ENCODE results near the gene RSRC1.
"Not testable (repeated sequence)": the region's sequence is repeated elsewhere in the genome, so short reads cannot be mapped to it uniquely, and the experiment has no call there.

Gene RSRC1

DNA sequence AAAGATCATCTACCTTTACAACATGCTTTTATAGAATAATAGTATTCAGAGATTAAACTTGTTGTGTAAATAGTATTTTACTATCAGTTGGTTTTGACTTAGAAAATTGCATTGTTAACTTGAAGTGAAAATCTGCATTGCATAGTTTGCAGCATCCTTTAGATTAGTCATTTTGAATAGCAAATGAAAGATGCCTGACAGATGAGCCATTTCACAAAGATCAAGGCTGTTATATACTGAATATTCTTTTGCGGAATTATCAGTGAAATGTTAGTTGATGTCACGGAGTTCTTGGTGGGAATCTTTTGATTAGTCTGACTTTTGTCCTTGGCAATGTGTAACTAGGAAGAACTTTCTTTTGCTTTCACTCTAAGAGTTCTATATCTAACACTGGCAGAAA lies 24.5 kb downstream of the RSRC1 start:
- no peak for DNase-seq

DNA sequence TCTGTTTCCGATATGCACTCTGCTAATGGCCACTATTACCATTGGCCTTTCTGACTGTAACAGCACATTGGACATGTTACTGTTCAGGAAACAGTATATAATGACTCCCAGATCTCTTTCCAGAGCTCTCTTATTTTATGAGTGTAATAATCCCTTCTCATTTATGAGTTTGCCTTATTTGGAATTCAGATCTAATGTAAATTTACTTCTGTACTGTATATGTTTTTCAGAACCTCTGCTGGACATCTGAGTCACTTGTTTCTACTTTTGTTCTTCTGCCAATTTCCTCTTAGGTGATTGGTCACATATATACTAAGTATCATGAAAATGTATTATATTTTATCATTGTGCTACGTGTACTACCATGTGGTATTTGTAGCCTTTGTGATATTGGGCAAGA lies 30.5 kb downstream of the RSRC1 start:
- no peak for DNase-seq

DNA sequence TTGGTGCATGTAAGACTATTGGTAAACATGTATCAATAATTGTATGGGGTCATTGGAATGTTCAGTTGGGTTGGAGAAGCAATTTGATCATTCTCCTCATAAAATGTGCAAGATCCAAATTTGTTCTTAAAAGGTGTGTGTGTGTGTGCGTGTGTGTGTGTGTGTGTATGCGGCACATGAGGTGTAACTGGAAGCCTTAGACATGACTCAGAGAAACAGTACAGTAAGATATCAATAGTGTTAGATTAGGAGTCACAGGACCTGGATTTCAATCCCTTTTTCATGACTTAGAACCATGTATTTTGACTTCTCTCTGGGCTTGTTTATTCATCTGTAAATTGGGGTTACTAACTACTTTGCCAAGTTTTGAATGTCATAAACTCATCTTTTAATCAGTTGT lies 38.3 kb downstream of the RSRC1 start:
- DNase-seq: no peak

DNA sequence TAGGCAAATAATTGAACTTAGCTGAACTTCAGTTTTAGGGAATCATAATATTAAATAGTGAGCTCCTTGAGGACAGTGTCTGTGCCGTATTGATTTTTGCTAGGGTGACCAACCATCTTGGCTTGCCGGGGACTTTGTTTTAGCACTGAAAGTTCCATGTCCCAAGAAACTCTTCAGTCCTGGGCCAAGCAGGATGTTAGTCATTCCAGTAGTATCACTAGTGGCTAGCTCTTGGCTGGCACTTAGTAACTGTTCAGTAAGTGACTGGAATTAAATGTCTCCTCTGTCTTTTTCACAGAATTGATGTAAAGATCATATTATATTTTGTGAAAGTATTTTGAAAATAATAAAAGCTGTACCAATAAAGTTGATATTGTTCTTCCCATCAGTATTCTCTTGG lies 42.3 kb downstream of the RSRC1 start:
- no peak for DNase-seq

DNA sequence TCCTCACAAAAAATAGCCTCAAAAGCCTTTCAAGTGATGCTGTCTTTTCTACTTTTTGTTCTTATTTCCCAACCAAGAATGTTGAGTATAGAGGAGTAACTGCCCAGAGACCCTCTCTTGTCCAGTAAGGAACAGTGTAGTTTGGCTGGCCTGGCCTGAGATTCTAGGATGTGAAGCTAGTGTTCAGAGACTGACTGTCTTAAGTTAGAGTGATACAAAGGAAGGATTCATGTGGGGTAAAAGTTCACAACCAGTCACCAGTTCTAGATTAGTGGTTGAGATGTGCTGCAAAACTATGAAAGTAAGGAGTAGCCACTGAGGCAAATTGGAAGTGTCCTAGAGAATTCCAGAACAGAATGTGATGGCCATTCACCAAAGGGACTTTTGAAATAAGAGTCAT lies 49.1 kb downstream of the RSRC1 start:
- no peak for DNase-seq

DNA sequence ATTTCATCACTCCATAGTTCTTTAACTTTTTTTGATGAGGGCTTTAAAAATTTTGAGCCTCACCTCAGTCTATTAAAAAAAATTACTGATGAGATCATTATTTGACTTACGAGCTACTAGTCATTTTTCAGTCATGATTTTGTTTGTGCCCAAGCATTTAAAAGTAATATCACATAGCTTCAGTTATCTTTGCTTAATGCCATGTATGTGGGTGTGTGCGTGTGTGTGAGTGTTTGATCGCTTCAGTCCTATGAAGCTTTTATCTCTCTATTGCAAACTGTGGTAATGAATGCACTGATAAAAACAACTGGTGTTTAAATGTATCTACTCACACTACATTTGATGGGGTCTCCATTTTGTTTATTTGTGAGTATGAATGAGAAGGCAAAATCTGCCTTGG lies 49.8 kb downstream of the RSRC1 start:
- DNase-seq: no peak

DNA sequence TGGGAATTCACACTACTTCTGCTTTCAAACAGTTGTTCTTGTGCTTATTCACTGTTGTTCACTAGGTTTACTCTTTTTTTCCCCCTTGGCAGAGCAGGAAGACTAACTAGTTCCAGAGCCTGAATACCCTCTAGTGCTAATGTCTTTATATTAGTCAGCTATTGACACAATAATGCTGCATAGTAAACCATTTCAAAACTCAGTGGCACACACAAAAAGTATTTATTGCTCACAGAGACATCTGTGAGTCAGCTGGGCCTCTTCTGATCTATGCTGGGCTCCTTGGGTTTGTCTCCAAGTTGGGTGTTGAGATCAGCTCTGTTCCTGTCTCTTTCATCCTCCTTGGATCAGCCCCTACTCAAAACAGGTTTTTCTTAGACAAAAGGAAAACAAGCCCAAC lies 51.1 kb downstream of the RSRC1 start:
- DNase-seq: no peak

DNA sequence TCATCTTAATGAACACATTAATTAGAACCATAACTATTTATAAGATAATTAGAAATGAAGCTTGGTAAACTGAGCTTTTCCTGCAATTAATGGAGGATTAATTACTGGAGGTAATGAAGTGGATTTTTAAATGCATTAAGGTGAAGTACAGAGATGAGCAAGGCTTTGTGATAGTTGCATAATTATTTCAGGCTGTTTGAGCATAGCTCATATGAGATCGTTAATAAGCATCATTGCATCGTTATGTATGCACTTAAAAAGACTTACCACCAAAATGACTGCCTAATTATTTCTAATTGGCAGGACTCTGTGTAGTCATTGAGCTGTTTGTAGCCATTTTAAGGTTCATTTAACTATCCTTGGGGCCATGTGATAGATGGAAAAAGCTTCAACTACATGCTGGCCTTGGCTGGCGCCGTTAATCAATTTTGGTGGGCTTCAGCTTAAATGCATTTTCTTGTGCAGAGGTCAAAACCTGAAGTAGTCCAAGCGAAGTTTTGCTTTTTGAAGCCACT lies 55.3 kb downstream of the RSRC1 start:
- no peak for DNase-seq

DNA sequence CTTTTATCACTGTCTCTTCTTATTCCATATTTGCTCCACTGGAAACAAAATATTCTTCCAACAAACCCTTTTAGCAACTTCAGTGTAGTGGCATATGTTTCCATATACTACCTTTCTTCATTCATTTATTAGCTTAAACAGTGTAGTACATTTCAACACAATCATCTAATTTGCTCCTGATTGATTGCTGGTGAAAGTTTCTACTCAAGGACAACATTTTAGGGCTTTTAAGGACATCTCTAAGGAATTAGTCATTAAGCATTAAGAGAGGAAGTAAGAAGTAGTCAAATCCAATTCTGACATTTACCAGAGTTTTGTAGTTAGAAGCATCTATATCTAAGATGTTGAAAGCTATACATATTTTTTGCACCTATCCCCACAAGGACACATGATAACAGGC lies 55.8 kb downstream of the RSRC1 start:
- DNase-seq: no peak

DNA sequence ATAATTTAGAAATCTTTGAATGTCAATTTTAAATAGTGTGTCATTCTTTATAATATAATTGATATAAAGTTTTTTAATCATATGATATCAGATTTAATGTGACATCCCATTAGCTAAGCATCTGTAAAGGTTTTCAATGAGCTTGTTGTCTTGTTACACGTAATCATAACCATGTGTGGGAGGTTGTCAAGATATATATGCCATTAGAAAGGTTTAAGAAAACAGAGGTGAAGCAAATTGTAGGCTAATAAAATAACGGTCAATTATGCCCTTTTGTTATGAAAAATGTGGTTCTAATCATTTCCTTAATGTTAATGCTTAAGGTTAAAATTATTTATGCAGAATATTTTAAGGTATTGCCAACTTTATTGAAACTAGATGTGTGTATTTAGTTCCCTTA lies 56.3 kb downstream of the RSRC1 start:
- no peak for DNase-seq

DNA sequence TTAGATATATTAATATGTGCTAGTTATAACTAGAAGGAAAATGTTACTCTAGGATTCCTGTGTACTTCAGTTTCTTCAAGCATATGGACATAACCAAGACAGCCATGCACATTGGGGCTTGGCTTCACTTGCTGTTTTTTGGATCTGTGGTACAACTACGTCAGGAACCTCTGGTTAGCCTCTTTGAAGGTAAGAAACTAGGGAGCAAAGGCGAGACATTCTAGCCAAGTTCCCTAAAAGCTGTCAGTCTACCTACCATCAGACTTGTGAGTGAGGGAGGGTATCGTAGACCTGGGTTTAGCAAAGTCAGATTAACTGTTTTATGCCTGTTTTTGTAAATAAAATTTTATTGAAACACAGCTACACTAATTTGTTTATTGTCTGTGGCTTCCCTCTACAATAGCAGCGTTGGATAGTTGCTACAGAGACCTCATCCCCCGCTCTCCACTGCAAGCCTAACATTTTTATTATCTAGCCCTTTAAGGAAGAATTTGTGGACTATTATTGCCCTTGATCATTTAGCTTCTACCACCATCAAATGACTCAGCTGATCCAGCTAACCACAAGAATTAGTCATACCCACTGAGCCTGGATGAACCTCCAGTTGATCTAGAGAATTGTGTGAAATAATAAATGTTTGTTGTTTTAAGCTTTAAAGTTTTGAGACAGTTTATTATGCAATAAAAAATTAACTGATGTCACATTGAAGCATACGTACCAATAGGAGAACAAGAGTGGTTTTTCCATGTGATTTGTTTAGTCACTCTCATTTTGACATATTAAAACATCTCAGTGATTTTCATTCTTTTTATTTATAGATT lies 58.1 kb downstream of the RSRC1 start:
- no peak for DNase-seq

DNA sequence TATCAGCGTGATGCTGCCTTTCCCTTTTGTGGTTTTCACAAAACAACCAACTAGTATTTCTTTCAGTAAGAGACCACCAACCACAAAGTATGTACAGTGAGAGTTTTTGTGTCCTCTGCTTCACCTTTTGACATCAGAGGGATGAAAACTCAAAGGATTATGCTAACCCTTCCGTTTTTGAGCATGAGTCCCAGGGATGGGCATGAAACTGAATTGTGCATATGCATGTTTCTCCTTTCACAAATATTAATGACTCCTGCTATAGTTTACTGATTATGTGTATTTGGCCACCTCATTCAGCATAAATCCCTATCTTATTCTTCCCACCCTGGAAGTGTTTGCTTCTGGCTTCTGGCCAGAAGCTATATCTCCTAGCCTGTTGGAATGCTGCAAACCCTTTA lies 59.2 kb downstream of the RSRC1 start:
- no peak for DNase-seq

DNA sequence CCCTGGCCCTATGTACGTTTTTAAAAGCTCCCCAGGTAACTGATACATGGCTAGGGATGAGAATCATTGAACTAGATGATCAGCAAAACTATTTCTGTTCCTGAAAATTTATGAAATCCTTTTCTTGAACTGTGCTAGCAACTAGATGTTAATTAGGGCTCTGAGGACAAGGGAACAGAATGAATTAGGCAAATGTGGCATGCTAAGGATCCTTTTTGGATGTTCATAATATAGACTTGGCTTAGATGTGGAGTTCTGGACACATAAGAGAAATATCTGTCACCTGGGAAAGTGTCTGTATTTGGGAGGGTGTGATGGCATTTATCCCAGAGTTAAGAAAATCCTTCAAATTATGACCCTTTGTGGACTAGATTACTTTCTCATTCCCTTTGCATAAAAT lies 71.2 kb downstream of the RSRC1 start:
- no peak for DNase-seq

DNA sequence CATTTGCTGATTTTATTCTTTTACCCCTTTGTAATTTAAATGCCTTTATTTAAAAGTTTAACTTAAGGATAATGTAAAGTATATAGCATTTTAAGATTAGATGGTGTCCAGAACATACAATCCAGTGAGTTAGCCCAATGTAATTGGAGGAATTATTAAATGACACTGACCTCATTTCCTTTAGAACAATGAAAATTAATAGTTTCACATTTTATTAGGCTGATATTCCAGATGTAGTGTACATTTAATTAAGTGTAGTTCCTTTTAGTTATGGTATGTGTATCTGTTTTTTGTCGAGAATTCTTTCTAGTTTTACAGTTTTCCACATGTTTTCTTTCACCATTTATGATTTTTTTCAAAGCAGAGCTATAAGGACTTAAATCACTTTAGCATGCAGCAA lies 75.8 kb downstream of the RSRC1 start:
- no peak for DNase-seq

DNA sequence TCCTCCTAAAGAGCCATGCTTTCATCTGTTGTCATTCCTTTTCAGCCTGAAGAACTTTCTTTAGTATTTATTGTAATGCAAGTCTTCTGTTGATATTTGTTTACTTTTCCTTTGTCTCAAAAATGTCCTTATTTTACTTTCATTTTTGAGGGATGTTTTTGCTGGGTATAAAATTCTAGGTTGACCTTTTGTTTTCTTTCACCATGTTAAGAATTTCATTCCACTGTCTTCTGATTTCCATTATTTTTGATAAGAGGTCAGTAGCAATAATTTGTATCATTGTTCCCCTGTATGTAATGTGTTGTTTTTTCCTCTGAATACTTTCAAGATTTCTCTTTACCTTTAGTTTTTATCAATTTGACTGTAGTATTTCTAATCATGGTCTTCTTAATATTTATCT lies 91.1 kb downstream of the RSRC1 start:
- no peak for DNase-seq

DNA sequence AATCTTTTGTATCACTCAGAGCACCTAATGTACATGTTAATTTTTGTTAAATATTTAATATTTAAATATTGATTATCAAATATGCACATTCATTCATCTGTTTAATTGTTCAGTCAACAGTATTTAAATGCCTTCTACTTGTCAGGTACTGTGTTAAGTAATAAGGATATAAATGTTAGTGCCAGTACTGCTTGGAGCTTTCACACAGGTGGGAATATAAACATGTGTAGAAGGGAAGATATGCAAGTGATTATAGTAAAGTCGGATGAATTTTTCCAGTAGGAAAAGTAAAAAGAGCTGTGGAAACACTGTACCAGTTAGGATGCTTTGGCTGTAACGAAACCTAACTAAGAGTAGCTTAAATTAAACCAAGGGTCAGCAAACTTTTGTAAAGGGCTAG lies 95.4 kb downstream of the RSRC1 start:
- no peak for DNase-seq

DNA sequence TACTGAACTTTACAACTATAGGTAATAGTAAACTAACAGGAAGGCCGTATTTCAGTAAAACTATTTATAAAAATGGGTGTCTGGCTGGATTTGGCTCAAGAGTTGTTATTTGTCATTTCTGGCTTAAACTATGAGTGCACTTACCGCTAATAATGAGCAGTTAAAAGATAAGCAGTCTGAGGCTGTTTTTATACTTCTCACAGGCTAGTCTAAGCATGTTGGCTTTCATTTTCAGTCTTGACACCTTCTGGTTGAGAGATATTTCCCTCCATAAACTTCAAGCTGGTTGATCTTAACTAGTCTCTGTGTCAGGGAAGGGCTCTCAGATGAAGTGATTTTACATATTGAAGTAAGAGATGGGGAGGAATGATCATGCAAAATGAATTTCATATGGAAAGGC lies 96.1 kb downstream of the RSRC1 start:
- DNase-seq: no peak

DNA sequence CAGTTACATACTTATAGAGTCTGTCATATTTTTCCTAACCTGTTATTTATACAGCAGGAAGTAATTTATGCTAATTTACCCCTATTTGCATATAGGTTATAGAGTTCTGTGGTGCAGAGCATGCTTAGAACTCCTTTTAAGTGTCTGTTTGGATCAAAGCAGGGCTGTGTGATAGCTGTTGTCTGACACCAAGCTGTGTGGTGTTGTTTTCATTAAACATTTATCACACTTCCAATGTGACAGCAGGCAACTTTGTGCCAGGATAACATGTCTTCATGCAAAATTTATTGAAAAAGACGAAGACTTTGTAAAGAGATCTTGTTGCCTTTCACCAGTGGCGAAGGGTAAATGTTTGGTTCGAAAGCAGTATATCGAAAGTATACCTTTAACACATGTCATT lies 100.2 kb downstream of the RSRC1 start:
- no peak for DNase-seq

DNA sequence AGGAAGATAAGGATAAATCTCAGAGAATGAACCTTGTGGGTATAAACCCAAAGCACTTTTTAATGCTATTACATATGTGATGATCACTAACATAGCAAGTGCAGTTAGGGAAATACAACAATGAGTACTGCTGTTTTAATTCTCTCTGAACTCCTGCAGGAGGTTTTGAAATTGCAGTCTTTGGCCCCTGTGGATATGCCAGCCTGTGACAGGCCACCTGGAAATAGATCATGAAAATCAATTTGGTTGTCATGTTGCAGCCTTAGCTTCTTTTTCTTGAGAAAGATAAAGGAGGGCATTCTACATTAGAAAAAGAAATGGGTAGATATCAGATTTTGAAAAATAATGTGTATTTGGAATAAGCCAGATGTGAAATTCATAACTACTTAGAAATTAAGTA lies 103.6 kb downstream of the RSRC1 start:
- no peak for DNase-seq

DNA sequence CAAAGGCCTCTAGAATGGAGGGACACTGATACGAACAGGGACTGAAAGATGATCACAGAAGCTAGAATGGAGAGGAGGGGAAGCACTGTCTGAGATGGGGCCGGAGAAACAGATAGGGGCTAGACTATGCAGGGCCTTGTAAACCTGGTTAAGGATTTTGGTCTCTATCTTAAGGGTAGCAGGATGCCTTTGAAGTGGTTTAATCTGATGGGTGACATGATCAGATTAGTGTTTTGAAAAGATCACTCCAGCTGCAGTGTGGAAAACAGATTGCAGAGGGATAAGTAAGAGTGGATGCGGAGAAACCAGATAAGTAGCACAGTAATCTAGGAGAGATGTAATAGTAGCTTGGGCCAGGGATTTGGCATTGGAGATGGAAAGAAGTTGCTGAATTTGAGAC lies 108.1 kb downstream of the RSRC1 start:
- DNase-seq: no peak

DNA sequence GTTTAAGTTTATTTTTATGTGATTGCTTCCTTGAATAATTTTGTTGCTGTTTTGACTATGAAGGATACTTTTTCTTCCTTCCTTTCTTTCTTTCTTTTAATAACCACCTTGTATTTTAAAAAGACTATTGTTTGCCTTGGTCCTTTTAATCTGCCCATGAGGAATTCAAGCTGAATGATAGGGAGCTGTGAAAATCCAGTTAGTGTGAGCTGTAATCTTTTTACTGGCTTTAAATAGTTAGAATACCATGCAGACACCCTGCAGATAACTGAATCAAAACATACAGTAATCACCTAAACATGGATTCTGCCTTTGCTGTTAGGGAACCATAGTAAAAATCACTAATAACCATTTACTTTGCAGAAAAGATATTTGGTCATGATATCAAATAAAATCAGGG lies 110.7 kb downstream of the RSRC1 start:
- no peak for DNase-seq

DNA sequence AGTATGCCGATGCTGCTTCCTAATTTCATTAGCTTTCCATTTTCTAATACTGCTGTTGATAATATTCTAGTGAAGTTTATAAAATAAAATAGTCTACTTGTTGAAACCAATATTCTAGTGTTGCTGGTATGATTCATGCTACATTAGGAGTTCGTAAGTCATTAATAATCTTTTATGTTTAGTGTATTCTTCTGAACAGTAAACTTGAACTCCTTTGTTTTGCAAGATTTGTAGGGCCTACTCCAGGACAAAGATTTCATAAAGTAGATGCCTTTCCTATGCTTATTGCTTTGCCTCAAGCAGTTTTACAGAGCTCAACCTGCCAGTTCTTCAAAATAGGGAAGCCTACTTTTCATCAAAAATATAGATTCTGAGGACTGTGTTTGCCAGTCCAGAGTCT lies 111.5 kb downstream of the RSRC1 start:
- no peak for DNase-seq

DNA sequence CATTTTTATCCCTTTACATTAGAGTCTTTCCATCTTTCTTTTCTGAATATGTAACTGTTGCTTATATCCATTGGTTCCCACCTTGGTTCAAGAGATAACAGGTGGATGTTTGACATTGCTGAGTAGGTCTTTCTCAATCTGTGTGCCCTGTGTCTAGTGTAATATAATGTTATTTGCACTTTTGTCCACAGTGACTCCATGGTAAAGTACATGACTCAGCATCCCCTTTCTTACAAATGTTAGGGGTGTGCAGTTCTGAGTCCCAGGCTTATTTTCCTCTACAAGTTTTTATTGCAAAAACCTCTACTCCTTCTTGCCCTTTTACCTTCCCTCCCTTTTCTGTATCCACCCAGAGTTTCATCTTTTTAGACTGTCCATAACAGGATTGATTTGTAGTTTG lies 116.5 kb downstream of the RSRC1 start:
- no peak for DNase-seq

DNA sequence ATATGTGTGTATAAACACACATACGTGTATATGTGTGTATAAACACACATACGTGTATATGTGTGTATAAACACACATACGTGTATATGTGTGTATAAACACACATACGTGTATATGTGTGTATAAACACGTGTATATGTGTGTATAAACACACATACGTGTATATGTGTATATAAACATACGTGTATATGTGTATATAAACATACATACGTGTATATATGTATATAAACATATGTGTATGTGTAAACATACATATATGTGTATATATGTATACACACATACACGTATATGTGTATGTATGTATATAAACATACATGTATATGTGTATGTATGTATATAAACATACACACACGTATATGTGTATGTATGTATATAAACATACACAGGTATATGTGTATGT lies 119.1 kb downstream of the RSRC1 start:
- DNase-seq: not testable (repeated sequence)

DNA sequence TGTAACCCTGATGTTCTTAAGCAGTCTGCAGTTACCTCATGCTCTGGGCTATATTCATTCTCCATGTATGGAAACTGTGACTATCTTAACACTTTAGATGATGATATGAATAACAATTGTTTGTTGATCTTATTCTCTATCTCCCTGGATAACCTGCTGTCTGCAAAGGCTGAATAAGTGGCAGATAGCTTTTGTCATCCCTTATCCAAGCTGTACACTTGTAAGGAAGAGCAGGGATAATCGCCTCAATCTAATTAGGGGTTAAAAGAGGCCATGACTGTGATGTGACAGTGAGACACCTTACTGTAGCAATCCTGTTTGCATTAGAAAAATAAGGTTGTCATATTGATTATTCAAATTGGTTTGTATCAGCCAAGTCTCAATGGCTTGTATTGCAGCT lies 123.9 kb downstream of the RSRC1 start:
- no peak for DNase-seq
